Measurements from ENCODE around the gene PALM3.
A peak's percentile ranks its signal among the peaks of the same experiment; 100 is the strongest.
"Not testable (repeated sequence)": the region's sequence is repeated elsewhere in the genome, so short reads cannot be mapped to it uniquely, and the experiment has no call there.

PALM3 gene

DNA sequence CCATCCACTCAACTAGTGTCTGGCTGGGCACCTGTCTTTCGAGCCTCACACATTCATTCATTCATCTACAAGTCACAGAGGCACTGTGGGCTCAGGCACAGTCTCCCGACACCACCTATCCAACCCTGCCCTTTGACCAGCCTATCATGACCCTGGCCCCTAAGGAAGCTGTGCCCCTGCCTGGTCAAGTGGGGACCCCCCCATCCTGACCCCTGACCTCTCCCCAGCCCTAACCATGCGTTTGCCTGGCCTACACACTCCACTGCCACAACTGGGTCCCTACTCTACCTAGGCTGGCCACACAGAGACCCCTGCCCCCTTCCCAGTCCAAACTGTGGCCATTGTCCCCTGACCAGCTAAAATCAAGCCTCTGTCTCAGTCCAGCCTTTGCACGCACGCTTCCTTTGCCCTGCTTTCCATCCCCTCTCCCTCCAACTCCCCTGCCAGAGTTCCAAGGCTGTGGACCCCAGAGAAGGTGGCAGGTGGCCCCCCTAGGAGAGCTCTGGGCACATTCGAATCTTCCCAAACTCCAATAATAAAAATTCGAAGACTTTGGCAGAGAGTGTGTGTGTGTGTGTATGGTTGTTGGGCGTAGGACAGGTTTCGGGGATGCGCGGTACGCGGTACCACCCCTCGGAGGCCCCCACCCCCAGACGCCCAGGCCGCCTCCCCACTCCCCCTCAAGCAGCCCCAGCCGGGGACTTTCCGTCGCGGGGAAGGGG is 30.7 kb downstream of the PALM3 start:
- DNase-seq = no peak

DNA sequence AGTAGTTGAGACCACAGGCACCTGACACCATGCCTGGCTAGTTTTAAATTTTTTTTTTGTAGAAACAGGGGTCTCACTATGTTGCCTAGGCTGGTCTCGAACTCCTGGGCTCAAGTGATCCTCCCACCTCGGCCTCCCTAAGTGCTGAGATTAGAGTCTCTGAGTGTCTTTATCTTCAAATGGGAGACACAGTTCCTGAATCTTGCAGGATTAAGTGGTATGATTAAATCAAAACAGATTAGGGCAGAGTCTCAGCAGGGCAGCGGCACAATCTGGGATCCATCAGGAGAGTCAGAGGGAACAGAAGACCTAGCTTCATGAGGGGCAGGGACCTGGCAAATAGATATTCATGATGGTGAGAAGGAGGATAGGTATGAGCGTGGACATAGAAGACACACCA is 33.0 kb downstream of the PALM3 start:
- no peak for DNase-seq

DNA sequence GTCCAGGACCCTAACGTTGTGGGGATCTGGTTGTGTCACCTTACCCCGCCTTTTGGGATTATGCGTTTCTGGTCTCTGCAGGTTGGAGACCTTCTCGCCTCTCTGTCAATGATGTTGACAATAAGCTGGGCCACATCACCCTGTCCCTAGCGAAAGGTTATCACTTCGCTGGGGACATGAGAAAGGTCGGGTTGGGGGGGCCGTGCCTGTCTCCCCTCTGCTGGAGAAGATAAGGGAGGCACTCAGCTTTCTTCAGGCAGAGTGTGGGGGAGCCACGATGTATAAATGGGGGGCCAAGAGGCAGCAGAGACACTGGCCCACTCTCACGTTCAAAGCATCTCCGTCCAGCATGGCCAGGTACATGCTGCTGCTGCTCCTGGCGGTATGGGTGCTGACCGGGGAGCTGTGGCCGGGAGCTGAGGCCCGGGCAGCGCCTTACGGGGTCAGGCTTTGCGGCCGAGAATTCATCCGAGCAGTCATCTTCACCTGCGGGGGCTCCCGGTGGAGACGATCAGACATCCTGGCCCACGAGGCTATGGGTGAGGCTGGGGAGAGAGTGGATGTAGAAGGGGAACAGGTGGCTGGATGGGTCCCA is 33.9 kb downstream of the PALM3 start, which contains the start of gene RLN3:
TSS of gene RLN3 (plus strand) at position 293 of the 595 bp plus-strand sequence. CDS start at position 350, 57 bp downstream.
- no peak for DNase-seq

DNA sequence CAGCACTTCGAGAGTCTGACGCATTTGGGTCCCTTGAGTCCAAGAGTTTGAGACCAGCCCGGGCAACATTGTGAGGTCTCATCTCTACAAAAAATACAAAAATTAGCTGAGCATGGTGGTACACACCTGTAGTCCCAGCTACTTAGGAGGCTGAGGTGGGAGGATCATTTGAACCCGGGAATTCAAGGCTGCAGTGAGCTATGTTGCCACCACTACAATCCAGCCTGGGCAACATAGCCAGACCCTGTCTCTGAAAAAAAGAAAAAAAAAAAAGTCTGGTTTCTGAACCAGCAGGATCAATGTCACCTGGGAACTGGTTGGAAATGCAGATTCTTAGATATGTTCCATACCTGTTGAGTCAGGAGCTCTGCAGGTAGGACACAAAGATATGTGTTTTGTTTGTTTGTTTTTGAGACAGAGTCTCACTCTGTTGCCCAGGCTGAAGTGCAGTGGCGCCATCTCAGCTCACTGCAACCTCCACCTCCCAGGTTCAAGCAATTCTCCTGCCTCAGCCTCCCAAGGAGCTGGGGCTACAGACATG is 35.2 kb downstream of the PALM3 start:
- DNase-seq = not testable (repeated sequence)

DNA sequence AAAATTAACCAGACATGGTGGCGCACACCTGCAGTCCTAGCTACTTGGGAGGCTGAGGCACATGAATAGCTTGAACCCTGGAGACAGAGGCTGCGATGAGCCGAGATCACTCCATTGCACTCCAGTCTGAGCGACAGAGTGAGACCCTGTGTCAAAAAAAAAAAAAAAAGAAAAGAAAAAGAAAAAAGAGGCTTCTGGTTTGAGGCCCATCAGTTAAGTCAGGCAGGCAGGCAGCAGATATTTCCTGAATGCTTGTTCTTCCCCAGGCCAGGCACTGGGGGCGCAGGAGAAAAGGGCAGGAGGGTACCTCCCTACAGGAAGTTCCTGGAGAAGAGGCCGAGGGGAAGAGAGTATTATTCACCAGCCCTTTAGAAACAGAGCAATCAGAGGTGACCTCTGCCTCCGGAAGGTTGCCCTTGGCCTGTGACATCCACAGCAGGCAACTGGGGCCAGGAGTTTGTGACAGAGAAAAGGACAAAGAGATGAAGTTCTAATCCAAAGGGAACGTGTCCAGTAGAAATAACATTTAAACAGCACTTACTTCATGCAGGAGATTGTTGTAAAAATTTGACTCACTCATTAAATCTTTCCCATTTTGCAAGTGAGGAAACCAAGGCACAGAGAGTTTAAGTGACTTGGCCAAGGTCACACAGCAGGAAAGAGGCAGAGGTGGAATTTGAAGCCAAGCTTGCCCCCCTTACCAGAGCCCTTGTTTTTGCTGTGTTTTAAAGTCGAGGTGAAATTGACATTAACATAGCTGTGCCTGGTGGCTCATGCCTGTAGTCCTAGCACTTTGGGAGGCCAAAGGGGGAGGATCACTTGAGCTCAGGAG is 38.3 kb downstream of the PALM3 start:
- DNase-seq = no peak

DNA sequence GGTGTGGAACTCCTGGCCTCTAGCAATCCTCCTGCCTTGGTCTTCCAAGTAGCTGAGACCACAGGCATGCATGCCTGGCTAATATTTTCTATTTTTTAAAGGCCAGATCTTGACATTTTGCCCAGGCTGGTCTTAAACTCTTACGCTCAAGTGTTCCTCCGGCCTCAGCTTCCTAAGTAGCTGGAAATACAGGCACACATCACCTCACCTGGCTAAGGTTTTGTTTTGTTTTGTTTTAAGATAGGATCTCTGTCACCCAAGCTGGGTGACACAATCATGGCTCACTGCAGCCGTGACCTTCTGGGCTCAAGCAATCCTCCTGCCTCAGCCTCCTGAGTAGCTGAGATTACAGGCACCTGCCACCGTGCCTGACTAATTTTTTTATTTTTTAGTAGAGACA is 39.4 kb downstream of the PALM3 start:
- DNase-seq = no peak

DNA sequence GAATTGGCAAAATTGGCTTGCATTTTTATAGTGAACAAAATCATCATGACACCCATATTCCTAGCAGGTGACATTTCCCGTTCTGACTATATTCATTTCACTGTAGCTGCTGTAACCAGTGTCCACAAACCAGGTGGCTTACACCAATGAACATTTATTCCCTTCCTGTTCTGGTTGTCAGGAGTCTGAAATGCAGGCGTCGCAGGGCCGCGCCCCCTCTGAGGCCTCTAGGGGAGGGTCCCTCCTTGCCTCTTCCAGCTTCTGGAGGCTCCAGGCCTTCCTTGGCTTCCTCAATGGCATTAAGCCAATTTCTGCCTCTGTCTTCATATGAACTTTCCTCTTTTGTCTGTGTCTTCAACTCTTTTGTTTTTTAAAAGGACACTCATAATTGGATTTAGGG is 40.4 kb downstream of the PALM3 start:
- no peak for DNase-seq

DNA sequence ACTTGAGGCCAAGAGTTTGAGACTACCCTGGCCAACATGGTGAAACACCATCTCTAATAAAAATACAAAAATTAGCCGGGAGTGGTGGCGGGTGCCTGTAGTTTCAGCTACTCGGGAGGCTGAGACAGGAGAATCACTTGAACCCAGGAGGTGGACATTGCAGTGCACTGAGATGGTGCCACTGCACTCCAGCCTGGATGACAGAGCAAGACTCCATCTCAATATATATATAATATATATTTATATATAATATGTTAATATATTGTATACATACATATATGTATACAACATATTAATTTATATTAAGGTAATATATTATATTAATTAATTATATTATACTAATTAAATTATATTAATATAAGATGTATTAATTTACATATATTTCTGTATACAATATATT is 42.1 kb downstream of the PALM3 start:
- not testable (repeated sequence) for DNase-seq

DNA sequence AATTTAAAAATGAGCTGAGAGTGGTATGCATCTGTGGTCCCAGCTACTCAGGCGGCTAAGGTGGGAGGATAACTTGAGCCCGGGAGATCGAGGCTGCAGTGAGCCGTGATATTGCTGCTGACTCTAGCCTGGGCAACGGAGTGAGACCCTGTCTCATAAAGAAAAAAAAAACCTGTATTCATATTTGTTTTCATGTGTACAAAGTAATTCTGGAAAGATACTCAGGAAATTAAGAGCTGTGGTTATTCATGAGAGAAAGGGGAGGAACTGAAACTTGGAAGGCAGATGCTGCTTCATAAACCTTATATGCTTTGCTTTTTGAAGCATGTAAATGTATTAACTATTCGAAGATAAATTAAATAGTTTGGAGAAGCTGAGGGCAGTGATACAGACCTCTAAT is 42.8 kb downstream of the PALM3 start:
- DNase-seq = no peak

DNA sequence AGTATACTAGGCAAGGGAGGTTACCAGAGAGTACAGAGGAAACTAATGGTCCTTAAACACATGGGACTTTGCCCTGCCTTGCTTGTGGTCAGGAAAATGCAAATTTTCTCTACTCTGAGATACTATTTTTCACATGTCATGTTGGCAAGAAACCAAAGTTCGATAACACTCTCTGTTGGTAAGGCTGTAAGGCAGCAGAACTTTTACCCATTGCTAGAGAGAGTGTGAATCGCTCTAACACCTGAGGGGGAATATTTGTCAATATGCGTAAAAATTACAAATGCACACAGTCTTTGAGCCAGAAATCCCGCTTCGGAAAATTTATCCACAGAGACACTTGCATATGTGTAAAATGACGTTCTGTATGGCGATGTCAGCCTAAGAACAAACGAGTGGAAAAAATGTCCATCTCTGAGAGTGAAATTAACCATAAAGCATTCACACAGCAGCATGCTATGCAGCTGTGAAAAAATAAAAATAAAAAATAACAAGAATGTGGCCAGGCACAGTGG is 46.3 kb downstream of the PALM3 start:
- DNase-seq = no peak

DNA sequence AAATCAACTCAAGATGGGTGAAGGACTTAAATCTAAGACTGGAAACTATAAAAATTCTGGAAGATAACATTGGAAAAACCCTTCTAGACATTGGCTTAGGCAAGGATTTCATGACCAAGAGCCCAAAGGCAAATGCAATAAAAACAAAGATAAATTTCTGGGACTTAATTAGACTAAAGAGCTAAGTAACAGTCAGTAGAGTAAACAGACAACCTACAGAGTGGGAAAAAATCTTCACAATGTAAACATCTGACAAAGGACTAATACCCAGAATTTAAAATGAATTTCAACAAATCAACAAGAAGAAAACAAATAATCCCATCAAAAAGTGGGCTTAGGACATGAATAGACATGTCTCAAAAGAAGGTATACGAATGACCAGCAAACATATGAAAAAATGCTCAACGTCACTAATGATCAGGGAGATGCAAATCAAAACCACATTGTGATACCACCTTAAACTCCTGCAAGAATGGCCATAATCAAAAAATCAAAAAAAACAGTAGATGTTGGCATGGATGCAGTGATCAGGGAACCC is 49.4 kb downstream of the PALM3 start:
- no peak for DNase-seq

DNA sequence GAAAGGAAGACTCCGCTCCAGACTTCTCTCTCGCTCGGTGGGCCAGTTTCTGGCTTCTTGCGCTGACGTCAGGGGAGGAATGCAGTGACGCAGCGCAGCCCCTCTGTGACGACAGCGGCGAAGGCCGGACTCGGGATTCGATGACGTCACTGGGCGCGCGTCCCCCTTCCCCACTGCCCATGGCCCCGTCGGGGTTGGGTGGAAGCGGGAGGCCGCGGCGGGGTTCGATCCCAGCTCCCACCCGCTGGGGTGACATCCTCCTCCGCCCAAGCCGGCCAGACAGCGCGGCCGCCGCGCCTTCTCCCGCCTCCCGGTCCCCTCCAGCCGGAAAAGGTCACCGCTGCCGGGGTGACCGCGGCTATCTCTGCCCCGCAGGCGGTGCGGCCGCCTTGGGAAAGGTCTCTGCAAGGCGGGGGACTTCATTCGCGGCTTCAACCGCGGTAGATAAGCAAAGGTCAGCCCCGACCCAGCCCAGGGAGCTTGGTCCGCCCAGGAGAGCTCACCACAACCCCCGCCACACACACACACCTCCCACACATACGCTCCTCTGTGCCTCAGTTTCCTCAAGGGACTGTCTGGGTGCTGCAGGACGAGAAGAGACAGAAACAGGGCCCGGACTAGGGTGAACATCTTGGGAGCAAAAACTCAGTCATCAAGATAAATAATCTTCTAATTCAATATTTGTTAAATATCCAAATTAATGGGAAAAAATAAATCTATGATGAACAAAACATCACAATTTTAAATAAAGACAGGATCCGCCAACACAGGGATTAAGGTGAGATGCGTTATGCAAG is 54.9 kb downstream of the PALM3 start:
- DNase-seq = peak; percentile 68

DNA sequence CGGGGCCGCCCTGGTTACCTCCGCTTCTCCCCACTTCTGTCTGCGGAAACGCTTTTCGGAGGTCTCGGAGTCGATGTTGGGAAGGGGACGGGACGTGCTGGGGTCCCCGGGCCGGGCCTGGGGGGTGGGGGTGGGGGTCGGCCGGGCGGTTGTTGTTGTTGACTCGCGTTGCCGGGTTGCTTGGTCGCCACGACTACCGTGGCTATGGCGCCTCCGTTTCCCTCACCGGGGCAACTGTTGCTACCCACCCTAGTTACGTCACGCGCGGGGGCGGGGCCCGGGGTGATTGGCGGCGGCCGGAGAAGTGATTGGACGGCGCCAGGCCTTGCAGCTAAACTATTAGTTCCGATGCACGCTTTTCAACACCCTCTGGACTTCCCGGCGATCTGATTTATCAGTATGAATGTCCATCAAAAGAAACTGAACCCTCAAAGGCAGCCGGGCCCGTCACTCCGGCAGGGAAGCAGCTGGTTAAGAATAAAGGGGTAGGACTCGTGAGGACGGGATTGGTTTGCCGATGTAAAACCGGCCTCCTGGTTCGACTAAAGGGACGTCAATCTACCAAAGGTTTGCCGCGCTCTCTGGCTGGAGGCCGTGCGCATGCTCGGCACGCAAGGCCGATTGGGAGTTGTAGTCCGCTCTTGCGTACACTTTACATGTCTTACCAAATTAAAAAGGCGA is 55.7 kb downstream of the PALM3 start, which contains the start of gene RFX1:
TSS of gene RFX1 (minus strand) at position 236 of the 681 bp plus-strand sequence. CDS start 12,477 bp downstream, outside the sequence.
- peak; percentile 94 for DNase-seq

DNA sequence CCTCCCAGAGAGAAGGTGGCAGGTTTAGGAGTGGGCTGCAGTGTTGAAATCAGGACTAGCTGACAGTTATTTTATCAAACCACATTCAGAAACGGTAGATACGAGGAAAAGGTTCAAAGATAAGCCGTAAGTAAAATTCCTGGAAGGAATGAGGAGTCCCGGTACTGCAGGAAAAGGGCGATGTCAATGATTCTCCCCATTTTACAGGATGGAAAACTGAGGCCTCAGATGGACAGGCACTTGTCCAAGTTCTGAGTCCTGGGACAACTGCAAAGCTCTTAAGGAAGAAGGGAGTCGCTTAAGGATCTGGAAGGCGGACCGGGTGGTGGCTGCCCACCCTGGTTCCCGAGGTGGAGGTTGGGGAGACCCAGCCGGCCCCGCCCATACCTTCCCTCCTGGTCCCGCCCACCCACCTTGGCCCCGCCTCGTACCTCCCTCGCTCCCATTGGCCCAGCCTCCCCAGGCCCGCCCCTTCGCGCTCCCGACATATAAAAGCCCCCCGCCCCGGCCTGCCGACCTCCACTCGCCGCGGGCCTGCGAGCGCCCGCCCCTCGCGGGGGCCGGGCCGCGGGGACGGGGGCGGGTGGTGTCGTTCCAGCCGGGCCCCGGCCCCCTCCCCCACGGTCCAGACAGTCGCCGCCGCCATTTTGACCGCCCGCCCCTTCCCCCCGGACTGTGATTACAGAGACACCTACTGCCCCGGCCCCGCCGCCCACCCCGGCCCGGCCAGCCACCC is 56.4 kb downstream of the PALM3 start:
- DNase-seq = peak; percentile 53

DNA sequence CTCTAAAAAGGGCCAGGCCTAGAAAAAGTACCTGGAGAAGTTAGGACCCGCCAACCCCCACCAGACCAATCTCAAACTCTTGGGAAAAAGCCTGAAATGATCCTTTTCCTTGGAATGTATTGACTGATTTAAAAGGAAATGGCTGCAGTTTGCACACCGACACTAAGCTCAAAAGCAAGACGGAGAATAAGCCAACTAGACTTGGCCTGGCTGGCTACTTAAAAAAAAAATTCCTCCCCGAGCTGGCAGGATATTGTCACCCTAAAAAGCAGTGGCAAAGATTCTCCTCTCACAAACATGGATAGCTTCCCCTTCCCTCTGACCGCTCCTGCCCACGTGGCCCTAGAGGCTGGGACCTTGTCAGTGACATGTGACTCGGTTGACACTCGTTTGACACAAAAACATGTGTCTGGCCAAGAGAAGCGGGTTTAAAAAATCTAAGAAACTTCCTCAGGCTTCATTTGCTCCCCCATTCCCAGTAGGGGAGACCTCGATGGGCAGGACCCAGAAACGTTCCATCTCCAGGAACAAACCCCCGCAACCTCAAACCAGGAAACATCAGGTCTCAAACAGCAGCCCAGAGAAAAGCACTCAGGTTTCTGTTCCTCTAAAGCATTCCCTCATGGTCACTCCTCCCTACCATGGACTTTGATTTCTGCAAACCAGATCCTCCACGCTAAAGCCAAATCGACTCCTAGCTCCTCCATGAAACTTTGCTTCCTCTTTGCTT is 57.1 kb downstream of the PALM3 start:
- no peak for DNase-seq
